K562 (cell line): Measurements from ENCODE around the gene PSMD9. TPM values are rescaled to one million over a fixed set of nuclear protein-coding genes. Genes with fewer than 3 reads are reported as not detected.
A peak's percentile ranks its signal among the peaks of the same experiment; 100 is the strongest.

Source experiments
- CEBPB ChIP-seq: fragments of 450-650 bp; IDR thresholded peaks from 2 replicates; pipeline ENCODE4 v1.6.1; 2016; ENCODE audit warnings: missing genetic modification characterization, missing compliant biosample characterization
- ELF2 ChIP-seq: fragments of 250-450 bp; sonication (Bioruptor Pico); IDR thresholded peaks from 2 replicates; pipeline ENCODE4 v1.5.0; 2021; ENCODE audit warnings: mild to moderate bottlenecking
- EP300 ChIP-seq: IDR thresholded peaks from 2 replicates; pipeline ENCODE4 v1.6.1; 2012; ENCODE audit warnings: low read length, improper control_type of control experiment
- HNRNPK ChIP-seq: fragments of 200-400 bp; formaldehyde crosslinking; IDR thresholded peaks from one replicate; pipeline ENCODE4 v1.6.1; 2018; ENCODE audit warnings: mild to moderate bottlenecking, low read depth, low read length; ENCODE audit not compliant: poor library complexity, severe bottlenecking
- HNRNPUL1 ChIP-seq: fragments of 200-400 bp; formaldehyde crosslinking; IDR thresholded peaks from 2 replicates; pipeline ENCODE4 v1.6.1; 2017; ENCODE audit warnings: low read length
- KAT2B ChIP-seq: IDR thresholded peaks from one replicate; pipeline ENCODE4 v1.6.1; 2012; ENCODE audit warnings: low read depth, mild to moderate bottlenecking, control low read depth, inconsistent platforms, low read length, moderate library complexity
- MEF2A ChIP-seq: IDR thresholded peaks from 2 replicates; pipeline ENCODE4 v1.6.1; 2011; ENCODE audit warnings: low read depth, mild to moderate bottlenecking, low read length, moderate library complexity; ENCODE audit not compliant: control insufficient read depth
- NR2C1 ChIP-seq, 2 experiments: fragments of 450-650 bp; IDR thresholded peaks; 2 replicates each; pipeline ENCODE4 v1.6.1; 2017; ENCODE audit warnings: mild to moderate bottlenecking in 2 of 2, antibody characterized with exemption in 1 of 2, inconsistent platforms in 1 of 2, missing compliant biosample characterization in 1 of 2, missing genetic modification characterization in 1 of 2
- POLR3A ChIP-seq: IDR thresholded peaks from 2 replicates; pipeline ENCODE4 v1.6.1; 2011; ENCODE audit warnings: borderline replicate concordance, mild to moderate bottlenecking, moderate library complexity; ENCODE audit not compliant: insufficient read length, insufficient read depth; ENCODE audit errors: extremely low read depth
- PTBP1 ChIP-seq: fragments of 200-400 bp; formaldehyde crosslinking; IDR thresholded peaks from 2 replicates; pipeline ENCODE4 v1.6.1; 2017; ENCODE audit warnings: low read depth, low read length
- PURB ChIP-seq: sonication (generic); formaldehyde crosslinking; IDR thresholded peaks from 2 replicates; pipeline ENCODE4 v1.9.0; 2021; ENCODE audit warnings: low read depth, mild to moderate bottlenecking, missing genetic modification reagents
- RBBP5 ChIP-seq: fragments of 200-600 bp; sonication (generic); IDR thresholded peaks from 2 replicates; pipeline ENCODE4 v1.6.1; 2012; ENCODE audit warnings: borderline replicate concordance, mild to moderate bottlenecking, low read length, control low read depth, inconsistent platforms; ENCODE audit not compliant: insufficient read depth, poor library complexity, severe bottlenecking
- SAFB2 ChIP-seq: fragments of 200-400 bp; formaldehyde crosslinking; IDR thresholded peaks from 2 replicates; pipeline ENCODE4 v1.6.1; 2018; ENCODE audit warnings: borderline replicate concordance, low read length, low read depth, moderate library complexity; ENCODE audit not compliant: severe bottlenecking
- SMAD2 ChIP-seq: fragments of 150-350 bp; IDR thresholded peaks from 2 replicates; pipeline ENCODE4 v1.6.1; 2014; ENCODE audit warnings: low read depth, mild to moderate bottlenecking, low read length
- SNRNP70 ChIP-seq: fragments of 200-400 bp; formaldehyde crosslinking; optimal IDR thresholded peaks from 2 replicates; pipeline ENCODE3; 2017; ENCODE audit warnings: low read depth, low read length
- TBL1XR1 ChIP-seq, 2 experiments: IDR thresholded peaks; 2 replicates each; pipeline ENCODE4 v1.6.1; 2012; ENCODE audit warnings: improper control_type of control experiment in 2 of 2, low read length in 2 of 2, mild to moderate bottlenecking in 1 of 2
- ZFP30 ChIP-seq: fragments of 250-450 bp; sonication (Bioruptor Pico); IDR thresholded peaks from 2 replicates; pipeline ENCODE4 v1.8.0; 2022; ENCODE audit warnings: moderate library complexity, mild to moderate bottlenecking, inconsistent platforms, borderline replicate concordance
- ZNF232 ChIP-seq: sonication (generic); formaldehyde crosslinking; IDR thresholded peaks from 2 replicates; pipeline ENCODE4 v1.8.0; 2022; ENCODE audit warnings: mild to moderate bottlenecking, missing genetic modification reagents
- ZNF695 ChIP-seq: fragments of 450-650 bp; formaldehyde crosslinking; IDR thresholded peaks from 2 replicates; pipeline ENCODE4 v1.4.0; 2020; ENCODE audit warnings: mild to moderate bottlenecking, moderate library complexity
- polyA plus RNA-seq, 8 experiments: library from polyadenylated mRNA; depleted of rRNA in 4 of 8; stranded (reverse) in 5 of 8; unstranded in 3 of 8; fragments of >200 nt; fragmentation: Nextera tagmentation in 2 of 8; fragmentation: Illumina TruSeq in 1 of 8; extraction: Ambion mirVana in 2 of 8; extraction: Trizol in 1 of 8; gene quantifications; 2 replicates each; pipeline versions ENCODE4 v1.2.1 to v1.2.3, GENCODE V29; 2011 to 2014; ENCODE audit warnings: inconsistent platforms in 1 of 8, missing spikeins in 1 of 8
- total RNA-seq, 7 experiments: library from RNA; depleted of rRNA in 6 of 7; stranded (reverse); fragments of >200 nt in 6 of 7; fragmentation: Illumina TruSeq in 2 of 7; extraction: Trizol in 2 of 7; gene quantifications; 2 replicates each; pipeline versions ENCODE4 v1.2.1 to v1.2.3, GENCODE V29; 2011 to 2021; ENCODE audit warnings: low replicate concordance in 1 of 7
- TF ChIP-seq, protein P1 (sequence below): fragments of 250-450 bp; sonication (Bioruptor Pico); IDR thresholded peaks from 2 replicates; pipeline ENCODE4 v1.8.0; 2022; ENCODE audit warnings: inconsistent platforms
- TF ChIP-seq, protein P2 (sequence below): fragments of 450-650 bp; formaldehyde crosslinking; IDR thresholded peaks from 2 replicates; pipeline ENCODE4 v1.4.0; 2020; ENCODE audit warnings: mild to moderate bottlenecking
- TF ChIP-seq, protein P3 (sequence below): IDR thresholded peaks from 3 replicates; pipeline ENCODE4 v1.6.1; 2011; ENCODE audit warnings: borderline replicate concordance, mild to moderate bottlenecking, moderate library complexity; ENCODE audit not compliant: insufficient read length; ENCODE audit errors: extremely low read depth

Gene PSMD9
- total and polyA plus RNA-seq, 9 of the 15 experiments (the other 6 are each of a cell fraction or from before 2014, with no cell fraction given) = 12.2 to 143 (median 61.3) TPM

DNA sequence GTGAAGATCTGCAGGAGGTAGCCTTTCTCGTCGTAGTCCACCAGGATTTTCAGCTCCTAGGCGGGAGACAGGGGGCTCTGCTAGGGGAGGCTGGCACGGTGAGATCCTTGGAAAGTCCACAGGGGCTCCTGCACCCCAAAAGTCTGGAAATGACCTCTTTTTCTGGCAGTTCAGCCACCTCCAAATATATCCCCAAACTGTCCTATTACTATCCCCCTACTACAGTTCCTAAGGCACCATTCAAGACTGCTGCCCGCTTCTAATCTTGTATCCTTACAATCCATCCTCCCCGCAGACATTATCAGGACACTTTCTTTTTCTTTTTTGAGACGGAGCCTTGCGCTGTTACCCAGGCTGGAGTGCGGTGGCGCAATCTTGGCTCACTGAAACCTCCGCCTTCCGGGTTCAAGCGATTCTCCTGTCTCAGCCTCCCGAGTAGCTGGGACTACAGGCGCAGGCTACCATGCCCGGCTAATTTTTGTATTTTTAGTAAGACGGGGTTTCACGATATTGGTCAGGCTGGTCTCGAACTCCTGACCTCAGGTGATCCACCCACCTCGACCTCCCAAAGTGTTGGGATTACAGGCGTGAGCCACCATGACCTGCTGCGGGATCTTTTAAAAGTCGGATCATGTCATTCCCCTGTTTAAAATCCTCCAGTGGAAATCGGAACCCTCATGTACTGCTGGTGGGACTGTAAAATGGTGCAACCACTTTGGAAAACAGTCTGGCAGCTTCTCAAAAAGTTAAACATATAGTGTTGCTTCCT is 48.4 kb upstream of the PSMD9 start (continued):
- TF ChIP-seq SAFB2 (no peak), TBL1XR1 (IDR thresholded peaks at IDR 0.05; ENCODE audit: low read length in 2 of 2) (no peak), HNRNPUL1 (no peak), SNRNP70 (no peak), EP300 (no peak), POLR3A (no peak), PTBP1 (no peak), ZFP30 (no peak), KAT2B (no peak), ELF2 (CRISPR knock-in tag) (no peak), ZNF232 (CRISPR knock-in tag) (no peak), ZNF695 (CRISPR knock-in tag) (no peak), MEF2A (no peak), NR2C1 (IDR thresholded peaks at IDR 0.05) (no peak), NR2C1 (tag; IDR thresholded peaks at IDR 0.05) (peak; percentile 41; the same call in 1 of the 2 replicates), CEBPB (tag) (peak; percentile 98), HNRNPK (no peak), PURB (CRISPR knock-in tag) (no peak), SMAD2 (no peak), RBBP5 (no peak)
- TF ChIP-seq, protein P1, sequence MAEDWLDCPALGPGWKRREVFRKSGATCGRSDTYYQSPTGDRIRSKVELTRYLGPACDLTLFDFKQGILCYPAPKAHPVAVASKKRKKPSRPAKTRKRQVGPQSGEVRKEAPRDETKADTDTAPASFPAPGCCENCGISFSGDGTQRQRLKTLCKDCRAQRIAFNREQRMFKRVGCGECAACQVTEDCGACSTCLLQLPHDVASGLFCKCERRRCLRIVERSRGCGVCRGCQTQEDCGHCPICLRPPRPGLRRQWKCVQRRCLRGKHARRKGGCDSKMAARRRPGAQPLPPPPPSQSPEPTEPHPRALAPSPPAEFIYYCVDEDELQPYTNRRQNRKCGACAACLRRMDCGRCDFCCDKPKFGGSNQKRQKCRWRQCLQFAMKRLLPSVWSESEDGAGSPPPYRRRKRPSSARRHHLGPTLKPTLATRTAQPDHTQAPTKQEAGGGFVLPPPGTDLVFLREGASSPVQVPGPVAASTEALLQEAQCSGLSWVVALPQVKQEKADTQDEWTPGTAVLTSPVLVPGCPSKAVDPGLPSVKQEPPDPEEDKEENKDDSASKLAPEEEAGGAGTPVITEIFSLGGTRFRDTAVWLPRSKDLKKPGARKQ (CRISPR knock-in tag) = 0 out of 2 replicates have a peak, but pooled peaks have one; percentile 57
- TF ChIP-seq, protein P2, sequence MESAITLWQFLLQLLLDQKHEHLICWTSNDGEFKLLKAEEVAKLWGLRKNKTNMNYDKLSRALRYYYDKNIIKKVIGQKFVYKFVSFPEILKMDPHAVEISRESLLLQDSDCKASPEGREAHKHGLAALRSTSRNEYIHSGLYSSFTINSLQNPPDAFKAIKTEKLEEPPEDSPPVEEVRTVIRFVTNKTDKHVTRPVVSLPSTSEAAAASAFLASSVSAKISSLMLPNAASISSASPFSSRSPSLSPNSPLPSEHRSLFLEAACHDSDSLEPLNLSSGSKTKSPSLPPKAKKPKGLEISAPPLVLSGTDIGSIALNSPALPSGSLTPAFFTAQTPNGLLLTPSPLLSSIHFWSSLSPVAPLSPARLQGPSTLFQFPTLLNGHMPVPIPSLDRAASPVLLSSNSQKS (CRISPR knock-in tag) = no peak
- TF ChIP-seq, protein P3, sequence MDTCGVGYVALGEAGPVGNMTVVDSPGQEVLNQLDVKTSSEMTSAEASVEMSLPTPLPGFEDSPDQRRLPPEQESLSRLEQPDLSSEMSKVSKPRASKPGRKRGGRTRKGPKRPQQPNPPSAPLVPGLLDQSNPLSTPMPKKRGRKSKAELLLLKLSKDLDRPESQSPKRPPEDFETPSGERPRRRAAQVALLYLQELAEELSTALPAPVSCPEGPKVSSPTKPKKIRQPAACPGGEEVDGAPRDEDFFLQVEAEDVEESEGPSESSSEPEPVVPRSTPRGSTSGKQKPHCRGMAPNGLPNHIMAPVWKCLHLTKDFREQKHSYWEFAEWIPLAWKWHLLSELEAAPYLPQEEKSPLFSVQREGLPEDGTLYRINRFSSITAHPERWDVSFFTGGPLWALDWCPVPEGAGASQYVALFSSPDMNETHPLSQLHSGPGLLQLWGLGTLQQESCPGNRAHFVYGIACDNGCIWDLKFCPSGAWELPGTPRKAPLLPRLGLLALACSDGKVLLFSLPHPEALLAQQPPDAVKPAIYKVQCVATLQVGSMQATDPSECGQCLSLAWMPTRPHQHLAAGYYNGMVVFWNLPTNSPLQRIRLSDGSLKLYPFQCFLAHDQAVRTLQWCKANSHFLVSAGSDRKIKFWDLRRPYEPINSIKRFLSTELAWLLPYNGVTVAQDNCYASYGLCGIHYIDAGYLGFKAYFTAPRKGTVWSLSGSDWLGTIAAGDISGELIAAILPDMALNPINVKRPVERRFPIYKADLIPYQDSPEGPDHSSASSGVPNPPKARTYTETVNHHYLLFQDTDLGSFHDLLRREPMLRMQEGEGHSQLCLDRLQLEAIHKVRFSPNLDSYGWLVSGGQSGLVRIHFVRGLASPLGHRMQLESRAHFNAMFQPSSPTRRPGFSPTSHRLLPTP = no peak
